MCF 10A (cell line): Measurements from ENCODE around the gene SLC45A1. TPM values are rescaled to one million over a fixed set of nuclear protein-coding genes. Genes with fewer than 3 reads are reported as not detected.

Experiments
- BruUV-seq: library from RNA; stranded (reverse); fragments of 400-500 nt; replicated peaks from 2 replicates; lab custom pipeline; 2021; lab: Mats Ljungman, UMichigan
- CTCF ChIA-PET: fragments of 300-600 bp; sonication (Branson Sonifier 250); formaldehyde crosslinking; extraction: SDS; loops from one replicate; lab custom pipeline; 2021; ENCODE audit warnings: antibody characterized with exemption, inconsistent platforms; lab: Yijun Ruan, JAX
- POLR2A ChIA-PET: fragments of 300-600, 350-650 bp; sonication (Branson Sonifier 250); formaldehyde crosslinking; extraction: SDS; loops from one replicate; lab custom pipeline; 2020; ENCODE audit warnings: antibody characterized with exemption, inconsistent platforms; lab: Yijun Ruan, JAX
- DNase-seq: peaks from one replicate; pipeline ENCODE4 v3.0.0-alpha.2; 2018; ENCODE audit not compliant: unreplicated experiment
- H3K27ac Mint-ChIP-seq: one replicate; pipeline ENCODE4 v1.8.0; 2022; ENCODE audit warnings: mild to moderate bottlenecking, low read depth, mixed read lengths; ENCODE audit not compliant: unreplicated experiment
- H3K27me3 Mint-ChIP-seq: one replicate; pipeline ENCODE4 v1.8.0; 2022; ENCODE audit warnings: mixed read lengths; ENCODE audit not compliant: insufficient read depth, unreplicated experiment
- H3K36me3 Mint-ChIP-seq: one replicate; pipeline ENCODE4 v1.8.0; 2022; ENCODE audit warnings: mild to moderate bottlenecking, moderate library complexity, mixed read lengths; ENCODE audit not compliant: insufficient read depth, unreplicated experiment
- H3K4me1 Mint-ChIP-seq: one replicate; pipeline ENCODE4 v1.8.0; 2022; ENCODE audit warnings: mixed read lengths; ENCODE audit not compliant: insufficient read depth, unreplicated experiment
- H3K4me3 Mint-ChIP-seq: one replicate; pipeline ENCODE4 v1.8.0; 2022; ENCODE audit warnings: mild to moderate bottlenecking, moderate library complexity, mixed read lengths; ENCODE audit not compliant: unreplicated experiment
- H3K9me3 Mint-ChIP-seq: one replicate; pipeline ENCODE4 v1.8.0; 2022; ENCODE audit warnings: mixed read lengths; ENCODE audit not compliant: unreplicated experiment
- intact Hi-C: fragments of 100-400 bp; cut with micrococcal nuclease; formaldehyde crosslinking; loops from 2 replicates; pipeline ENCODE4 v1.14.1; 2022
- total RNA-seq: library from RNA; stranded (reverse); gene quantifications from 2 replicates; pipeline ENCODE4 v1.2.3, GENCODE V29; 2022
- TF ChIP-seq, protein P1 (sequence below): fragments of 200-600 bp; IDR thresholded peaks from one replicate; pipeline ENCODE4 v1.8.0; 2022; ENCODE audit warnings: antibody characterized with exemption, mild to moderate bottlenecking; ENCODE audit not compliant: unreplicated experiment

The SLC45A1 gene
- total RNA-seq, 1 experiment from 2014 or later = 0.30 TPM

DNA sequence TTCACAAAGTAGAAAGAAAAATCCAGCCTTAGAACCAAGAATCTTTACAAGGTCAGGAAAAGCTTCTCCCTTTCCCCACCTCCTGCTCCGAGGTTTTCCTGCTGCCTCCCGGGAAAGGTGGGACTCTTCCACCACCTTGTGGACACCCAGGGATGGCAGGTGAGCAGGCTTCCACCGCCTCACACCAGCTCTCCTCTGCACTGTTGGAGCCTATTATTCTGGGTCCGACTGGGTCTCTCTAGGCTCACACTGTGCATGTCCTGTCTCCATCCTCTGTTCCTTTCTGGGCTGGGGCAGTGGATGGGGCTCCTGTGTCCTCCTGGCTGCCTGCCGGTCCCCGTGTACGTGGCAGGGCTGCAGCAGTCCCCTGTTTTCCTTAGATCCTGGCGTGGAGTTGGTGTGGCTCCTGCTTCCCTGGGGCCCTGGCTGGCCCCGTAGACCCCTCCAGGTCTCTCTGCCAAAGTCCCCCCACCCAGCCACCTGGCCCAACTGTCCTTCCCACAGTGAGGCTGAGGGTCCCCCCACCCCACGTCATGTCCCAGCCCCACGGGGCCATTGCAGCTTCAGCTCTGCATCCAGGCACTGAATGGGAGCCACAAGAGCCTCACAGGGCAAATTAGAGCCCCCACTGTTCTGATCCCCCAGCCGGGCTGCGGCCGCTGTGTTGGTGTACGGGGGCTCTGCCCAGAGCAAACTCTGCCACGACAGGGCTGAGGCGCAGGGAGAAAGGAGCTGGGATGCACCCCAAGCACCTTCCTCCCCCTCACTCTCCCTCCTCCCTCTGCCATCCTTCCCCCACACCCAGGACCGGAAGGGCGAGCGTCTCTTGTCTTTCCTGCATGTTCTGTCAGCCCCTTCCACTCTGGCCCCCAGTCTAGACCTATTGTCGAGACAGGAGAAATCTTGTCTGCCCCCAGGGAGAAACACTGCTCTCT is 3.3 kb upstream of the SLC45A1 start:
- Mint-ChIP-seq H3K4me3 (no peak overlapping the region), H3K36me3 (no peaks in the 10 kb centered on the region), H3K9me3 (no peaks in the 10 kb centered on the region), H3K4me1 (peaks cover 15% of the 10 kb centered on the region), H3K27ac (no peak overlapping the region), H3K27me3 (no peaks in the 10 kb centered on the region)
- DNase-seq = peak; percentile 85
- POLR2A ChIA-PET = interaction anchor here (0.5 to 2.2 kb wide), 33 partner anchors 9 to 590 kb away, joined by 3 to 21 read pairs (median 4); partner anchors contain the start of gene ERRFI1
- intact Hi-C loops = loop anchor here (1.0 to 2.0 kb wide), 7 partner anchors 35 to 412 kb away; no protein-coding TSS in a partner anchor
- TF ChIP-seq, protein P1, sequence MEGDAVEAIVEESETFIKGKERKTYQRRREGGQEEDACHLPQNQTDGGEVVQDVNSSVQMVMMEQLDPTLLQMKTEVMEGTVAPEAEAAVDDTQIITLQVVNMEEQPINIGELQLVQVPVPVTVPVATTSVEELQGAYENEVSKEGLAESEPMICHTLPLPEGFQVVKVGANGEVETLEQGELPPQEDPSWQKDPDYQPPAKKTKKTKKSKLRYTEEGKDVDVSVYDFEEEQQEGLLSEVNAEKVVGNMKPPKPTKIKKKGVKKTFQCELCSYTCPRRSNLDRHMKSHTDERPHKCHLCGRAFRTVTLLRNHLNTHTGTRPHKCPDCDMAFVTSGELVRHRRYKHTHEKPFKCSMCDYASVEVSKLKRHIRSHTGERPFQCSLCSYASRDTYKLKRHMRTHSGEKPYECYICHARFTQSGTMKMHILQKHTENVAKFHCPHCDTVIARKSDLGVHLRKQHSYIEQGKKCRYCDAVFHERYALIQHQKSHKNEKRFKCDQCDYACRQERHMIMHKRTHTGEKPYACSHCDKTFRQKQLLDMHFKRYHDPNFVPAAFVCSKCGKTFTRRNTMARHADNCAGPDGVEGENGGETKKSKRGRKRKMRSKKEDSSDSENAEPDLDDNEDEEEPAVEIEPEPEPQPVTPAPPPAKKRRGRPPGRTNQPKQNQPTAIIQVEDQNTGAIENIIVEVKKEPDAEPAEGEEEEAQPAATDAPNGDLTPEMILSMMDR = peak; percentile 95
- CTCF ChIA-PET = interaction anchor here (0.6 to 4.0 kb wide), 44 partner anchors 11 to 1519 kb away, joined by 3 to 49 read pairs (median 4); no protein-coding TSS in a partner anchor
- BruUV-seq = no TSS peak

DNA sequence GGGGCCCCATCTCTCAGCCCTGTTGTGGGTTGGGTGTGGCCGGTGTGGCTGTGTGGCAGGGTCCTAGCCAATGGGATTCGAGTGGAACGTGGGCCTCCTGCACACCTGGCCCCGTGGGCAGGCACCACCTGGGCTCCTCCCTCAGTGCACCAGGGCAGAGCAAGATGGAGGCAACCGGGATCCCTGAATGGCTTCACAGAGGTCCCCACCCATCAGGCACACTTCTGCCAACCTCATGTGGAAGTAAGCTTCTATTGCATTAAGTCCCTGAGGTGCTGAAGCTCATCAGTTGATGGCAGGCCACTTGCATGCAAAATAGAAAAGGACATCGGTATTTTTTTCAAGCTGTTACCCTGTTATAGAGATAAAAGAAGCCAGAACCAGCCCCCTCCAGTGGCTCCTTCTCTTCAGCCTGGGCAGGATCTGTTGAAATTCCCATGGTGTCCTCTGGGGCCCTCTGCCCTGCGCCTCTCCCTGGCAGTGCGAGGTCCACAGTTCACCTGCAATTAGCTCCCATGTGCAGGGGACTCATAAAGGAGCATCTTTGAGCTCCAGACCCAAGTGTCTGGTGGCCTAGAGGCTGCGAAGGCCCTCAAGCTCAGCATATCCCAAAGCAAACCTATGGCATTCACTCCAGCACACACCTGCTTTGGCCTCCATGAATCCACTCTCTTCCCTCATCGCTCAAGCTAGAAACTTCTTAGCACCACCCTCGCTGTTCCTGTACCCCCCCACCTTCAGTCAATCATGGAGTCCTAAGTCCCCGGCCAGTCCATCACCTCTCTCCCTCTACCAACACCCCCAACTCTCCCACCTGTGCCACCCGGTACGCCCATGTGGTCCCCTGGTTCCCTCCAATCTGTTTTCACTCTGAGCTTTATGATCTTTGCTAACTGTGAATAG is 2.1 kb upstream of the SLC45A1 start:
- H3K4me3 Mint-ChIP-seq = no peak overlapping the region
- intact Hi-C loops = loop anchor here (2.0 kb wide), 1 partner anchor 301 kb away; no protein-coding TSS in a partner anchor
- BruUV-seq = no TSS peak
- H3K9me3 Mint-ChIP-seq = no peaks in the 10 kb centered on the region
- TF ChIP-seq, protein P1 = peak; percentile 13
- no peak overlapping the region for H3K27ac Mint-ChIP-seq
- no peaks in the 10 kb centered on the region for H3K36me3 Mint-ChIP-seq
- H3K4me1 Mint-ChIP-seq = peaks cover 15% of the 10 kb centered on the region
- H3K27me3 Mint-ChIP-seq = no peaks in the 10 kb centered on the region
- ChIA-PET CTCF (interaction anchor here (0.6 to 4.0 kb wide), 21 partner anchors 13 to 379 kb away, joined by 3 to 49 read pairs (median 4); no protein-coding TSS in a partner anchor), POLR2A (interaction anchor here (0.6 to 2.2 kb wide), 12 partner anchors 10 to 354 kb away, joined by 3 to 10 read pairs (median 4); no protein-coding TSS in a partner anchor)
- DNase-seq = peak; percentile 9

DNA sequence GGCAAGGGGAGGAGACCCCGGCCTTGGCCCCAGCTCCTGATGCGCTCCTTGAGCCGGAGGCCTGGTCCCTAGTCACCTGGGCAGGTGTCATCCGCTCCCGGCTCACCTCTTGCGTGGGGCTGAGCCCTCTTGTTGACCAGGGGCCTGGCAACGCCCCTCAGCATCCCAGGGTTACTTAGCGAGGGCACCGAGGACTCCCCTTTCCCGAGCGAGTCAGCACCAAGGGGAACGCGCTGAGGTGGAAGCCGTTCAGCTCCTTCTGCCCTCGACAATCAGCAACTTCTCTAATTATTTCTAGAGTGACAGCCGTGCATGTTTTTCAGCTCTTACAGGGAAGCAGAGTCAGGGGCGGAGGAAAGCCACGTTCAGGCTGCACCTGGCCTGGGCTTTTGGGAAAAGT is 522 bp downstream of the SLC45A1 start:
- H3K27ac Mint-ChIP-seq = no peak overlapping the region
- peaks cover 8% of the 10 kb centered on the region for H3K9me3 Mint-ChIP-seq
- CTCF ChIA-PET = interaction anchor here (0.6 to 1.4 kb wide), 3 partner anchors 25 to 343 kb away, joined by 3 to 5 read pairs (median 3); no protein-coding TSS in a partner anchor
- H3K27me3 Mint-ChIP-seq = no peaks in the 10 kb centered on the region
- H3K4me1 Mint-ChIP-seq = peaks cover 15% of the 10 kb centered on the region
- peak overlapping the region; percentile 39 for H3K4me3 Mint-ChIP-seq
- TF ChIP-seq, protein P1 = no peak
- POLR2A ChIA-PET = interaction anchor here (1.0 kb wide), 1 partner anchor 298 kb away, joined by 3 read pairs; no protein-coding TSS in a partner anchor
- DNase-seq = no peak
- H3K36me3 Mint-ChIP-seq = no peaks in the 10 kb centered on the region
- intact Hi-C loops = no loop called here
- BruUV-seq = no TSS peak
